T-helper 2 cell treated with Interferon-gamma antibody and Interleukin-4, amounts not matched to agents 100 ng/mL and 5 ng/mL, for 36 hours (primary cell): ENCODE results near the gene FOXP1. TPM values are rescaled to one million over a fixed set of nuclear protein-coding genes. Genes with fewer than 3 reads are reported as not detected.

Source experiments
- intact Hi-C: fragments of 100-400 bp; cut with micrococcal nuclease; formaldehyde crosslinking; loops from one replicate; pipeline ENCODE4 v1.15.1; 2023
- total RNA-seq: library from RNA; stranded (reverse); gene quantifications from 2 replicates; pipeline ENCODE4 v1.2.3, GENCODE V29; 2022

The FOXP1 gene
- total RNA-seq, 1 donor from 2014 or later: 113 TPM

GRCh38 chr3:71407823-71408222 lies 175.7 kb downstream of the FOXP1 start:
- intact Hi-C loops: no loop called here

GRCh38 chr3:71406972-71407810 lies 176.3 kb downstream of the FOXP1 start:
- intact Hi-C loops: no loop called here

DNA sequence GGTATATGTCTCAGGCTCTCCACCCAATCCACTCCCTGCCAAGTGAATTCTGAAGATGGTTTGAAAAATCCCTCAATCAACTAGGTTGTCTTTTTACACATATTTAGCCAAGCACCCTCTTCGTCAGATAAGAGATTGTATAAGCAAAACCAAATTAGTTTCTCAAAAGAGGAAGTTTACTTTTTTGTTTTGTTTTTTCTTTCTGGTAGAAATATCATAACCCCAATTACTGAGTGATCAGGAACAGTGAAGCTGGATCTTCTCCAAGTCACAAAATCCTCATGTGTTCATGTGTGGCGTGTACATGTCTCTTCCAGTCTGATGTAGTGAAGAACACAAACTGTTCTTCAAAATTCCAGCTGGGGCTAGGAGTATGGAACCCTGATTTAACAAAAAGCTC lies 180.6 kb downstream of the FOXP1 start:
- intact Hi-C loops: no loop called here

DNA sequence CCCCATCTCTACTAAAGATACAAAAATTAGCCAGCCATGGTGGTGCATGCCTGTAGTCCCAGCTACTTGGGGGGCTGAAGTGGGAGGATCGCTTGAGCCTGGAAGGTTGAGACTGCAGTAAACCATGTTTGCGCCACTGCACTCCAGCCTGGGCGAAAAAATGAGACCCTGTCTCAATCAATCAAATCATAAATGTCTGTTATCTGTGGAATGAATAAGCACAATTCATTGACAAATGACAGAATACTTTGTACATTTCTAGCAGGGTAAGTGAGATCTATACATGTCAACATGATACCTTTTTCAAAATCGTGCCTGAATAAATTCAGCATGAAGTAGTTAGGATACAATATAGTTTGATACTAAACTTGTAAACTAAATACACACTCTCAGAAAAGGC lies 181.2 kb downstream of the FOXP1 start:
- intact Hi-C loops: no loop called here

- intact Hi-C loops: no loop called here
These were observed 181.8 kb downstream of the FOXP1 start for GRCh38 chr3:71401695-71402231.

- intact Hi-C loops: no loop called here
These were observed 182.5 kb downstream of the FOXP1 start for GRCh38 chr3:71400986-71401451.

DNA sequence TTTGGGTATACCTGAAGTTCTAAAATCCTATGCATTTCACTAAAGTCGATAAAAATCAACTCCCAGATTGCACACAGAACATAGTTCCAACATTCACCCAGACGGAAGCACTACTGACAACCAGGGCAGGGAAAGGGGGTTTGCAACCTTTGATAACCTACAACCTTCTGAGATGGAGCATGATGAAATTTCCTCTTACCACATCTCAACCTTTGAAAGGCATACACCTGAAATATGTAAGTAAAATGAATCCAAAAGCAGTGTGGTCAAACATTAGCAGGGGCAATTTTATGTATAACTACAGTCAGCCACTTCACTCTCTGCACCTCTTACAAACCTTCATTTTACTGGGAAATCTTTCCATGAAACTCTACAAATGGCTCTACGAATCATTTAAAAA lies 184.1 kb downstream of the FOXP1 start:
- intact Hi-C loops: loop anchor here (10.0 kb wide), 1 partner anchor 185 kb away; the partner anchor contains the start of gene FOXP1

GRCh38 chr3:71398157-71398836 lies 185.2 kb downstream of the FOXP1 start:
- intact Hi-C loops: loop anchor here (10.0 kb wide), 1 partner anchor 187 kb away; the partner anchor contains the start of gene FOXP1

DNA sequence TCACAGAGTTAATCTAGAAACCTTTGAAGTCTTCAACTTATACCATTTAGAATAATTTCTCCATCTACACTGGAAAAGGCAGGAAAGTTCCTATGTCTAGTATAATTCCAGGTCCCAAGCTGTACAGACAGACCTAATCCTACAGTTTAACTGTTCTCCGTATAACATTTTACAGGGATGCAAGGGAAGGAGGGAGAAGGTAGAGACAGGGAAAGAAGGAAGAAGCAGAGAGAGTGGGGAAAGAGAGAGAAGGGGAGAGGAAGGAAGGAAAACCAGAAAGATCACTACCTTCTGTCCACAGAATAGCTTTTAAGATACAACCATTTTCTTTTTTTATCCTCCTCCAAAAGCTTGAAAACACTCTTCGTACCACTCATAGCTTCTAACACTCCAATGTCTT lies 185.8 kb downstream of the FOXP1 start:
- intact Hi-C loops: loop anchor here (10.0 kb wide), 1 partner anchor 187 kb away; the partner anchor contains the start of gene FOXP1

DNA sequence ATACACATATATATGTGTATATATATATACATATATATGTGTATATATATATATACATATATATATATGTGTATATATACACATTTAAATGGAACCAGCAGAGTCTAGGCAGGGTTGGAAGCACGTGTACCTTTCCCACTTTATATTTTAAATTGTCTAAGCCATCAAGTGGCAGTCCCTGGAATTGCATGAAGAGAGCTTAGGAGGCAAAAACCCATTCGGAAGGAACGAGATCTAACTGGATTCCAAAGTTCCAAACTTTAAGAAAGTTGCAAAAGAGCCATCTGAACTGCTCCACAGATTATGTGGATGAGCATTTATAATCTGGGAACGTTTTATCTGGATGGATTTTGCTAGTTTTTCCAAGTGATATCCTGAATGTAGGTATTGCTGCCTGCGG lies 186.5 kb downstream of the FOXP1 start:
- intact Hi-C loops: loop anchor here (10.0 kb wide), 1 partner anchor 188 kb away; the partner anchor contains the start of gene FOXP1

- intact Hi-C loops: loop anchor here (10.0 kb wide), 1 partner anchor 189 kb away; the partner anchor contains the start of gene FOXP1
These were observed 187.4 kb downstream of the FOXP1 start for GRCh38 chr3:71395927-71396695.

DNA sequence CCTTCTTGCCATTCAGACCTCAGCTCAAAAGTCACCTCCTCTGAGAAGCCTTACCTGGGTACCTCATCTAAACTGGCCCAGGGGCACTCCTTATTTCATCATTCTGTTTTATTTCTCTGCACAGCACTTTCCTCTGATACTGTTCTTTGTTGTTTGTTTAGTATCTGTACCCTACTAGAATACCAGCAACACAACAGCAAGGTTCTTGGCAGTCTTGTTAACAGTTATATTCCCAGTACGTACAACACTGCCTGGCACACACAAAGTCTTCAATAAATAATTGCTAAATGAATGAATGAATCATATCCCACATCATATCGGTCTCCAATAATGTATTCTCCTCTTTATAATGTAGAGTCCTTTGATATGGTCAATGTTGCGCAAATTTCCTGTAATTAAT lies 188.1 kb downstream of the FOXP1 start:
- intact Hi-C loops: loop anchor here (10.0 kb wide), 1 partner anchor 189 kb away; the partner anchor contains the start of gene FOXP1

DNA sequence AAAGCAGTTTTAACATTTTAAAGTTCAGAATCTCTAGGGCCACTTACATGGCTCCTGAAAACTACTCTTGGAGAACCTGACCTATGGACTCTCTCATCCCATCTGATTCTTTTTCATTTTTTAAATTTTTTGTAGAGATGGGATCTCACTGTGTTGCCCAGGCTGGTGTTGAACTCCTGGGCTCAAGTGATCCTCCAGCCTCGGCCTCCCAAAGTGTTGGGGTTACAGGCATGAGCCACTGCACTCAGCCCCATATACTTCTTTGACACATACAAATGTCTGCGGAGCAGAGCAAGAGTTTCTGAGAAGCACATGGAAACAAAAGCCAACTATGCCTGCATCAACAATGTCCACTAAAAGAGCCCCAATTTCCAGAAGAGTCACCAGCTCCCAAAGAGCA lies 189.8 kb downstream of the FOXP1 start:
- intact Hi-C loops: loop anchor here (2.0 to 10.0 kb wide), 4 partner anchors 89 to 266 kb away; partner anchors contain the start of gene FOXP1

DNA sequence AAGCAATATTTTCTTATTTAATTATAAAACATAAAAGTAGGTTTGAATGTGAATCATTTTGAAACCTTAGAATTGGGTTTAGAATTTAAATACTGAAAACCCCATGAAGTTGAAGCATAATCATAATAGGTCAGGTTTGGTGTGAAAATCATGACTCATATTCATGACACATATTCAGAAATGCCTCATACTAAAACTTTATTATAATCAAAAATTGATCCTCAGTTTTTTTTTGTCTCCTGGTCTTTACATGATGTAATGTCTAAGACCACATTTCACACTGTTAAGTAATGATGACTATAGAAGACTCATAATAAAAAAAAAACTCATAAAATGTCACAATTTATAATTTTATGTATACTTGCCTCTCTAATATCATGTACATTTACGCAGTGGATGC lies 190.4 kb downstream of the FOXP1 start:
- intact Hi-C loops: loop anchor here (2.0 to 10.0 kb wide), 4 partner anchors 88 to 266 kb away; partner anchors contain the start of gene FOXP1

- intact Hi-C loops: loop anchor here (2.0 to 10.0 kb wide), 4 partner anchors 87 to 265 kb away; partner anchors contain the start of gene FOXP1
These were observed 191.3 kb downstream of the FOXP1 start for GRCh38 chr3:71392251-71392650.

- intact Hi-C loops: loop anchor here (2.0 to 10.0 kb wide), 4 partner anchors 31 to 264 kb away; partner anchors contain the start of gene FOXP1
These were observed 192.2 kb downstream of the FOXP1 start for GRCh38 chr3:71391361-71391760.

- intact Hi-C loops: loop anchor here (1.0 to 10.0 kb wide), 5 partner anchors 29 to 263 kb away; partner anchors contain the start of gene FOXP1
These were observed 193.5 kb downstream of the FOXP1 start for GRCh38 chr3:71389911-71390573.

GRCh38 chr3:71389191-71389590 lies 194.3 kb downstream of the FOXP1 start:
- intact Hi-C loops: no loop called here

DNA sequence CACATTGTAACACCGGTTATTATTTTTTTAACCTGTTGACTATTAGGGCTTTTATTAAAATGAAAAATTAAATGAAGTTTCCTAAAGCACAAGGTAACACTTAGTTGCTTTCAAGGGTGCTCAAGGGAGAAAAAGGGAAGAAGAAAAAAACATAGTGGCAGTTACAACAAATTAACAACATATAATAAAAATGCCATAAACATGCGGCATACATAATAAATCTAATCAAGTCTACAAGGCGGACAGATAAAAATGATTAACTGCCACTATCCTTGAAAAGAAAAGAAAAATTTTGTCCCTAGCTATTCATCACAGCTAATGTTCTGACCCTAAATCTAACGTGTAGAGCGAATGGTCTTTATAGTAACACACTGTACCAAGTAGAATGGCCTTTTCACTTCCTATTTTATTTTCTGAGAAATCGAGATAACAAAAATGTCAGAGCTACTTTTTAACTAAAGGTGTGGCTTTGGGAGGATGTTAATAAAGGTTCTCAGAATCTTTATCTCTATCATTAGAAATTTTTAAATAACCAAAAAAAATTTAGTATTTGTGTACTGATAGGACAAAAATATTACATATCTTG lies 194.9 kb downstream of the FOXP1 start:
- intact Hi-C loops: no loop called here

DNA sequence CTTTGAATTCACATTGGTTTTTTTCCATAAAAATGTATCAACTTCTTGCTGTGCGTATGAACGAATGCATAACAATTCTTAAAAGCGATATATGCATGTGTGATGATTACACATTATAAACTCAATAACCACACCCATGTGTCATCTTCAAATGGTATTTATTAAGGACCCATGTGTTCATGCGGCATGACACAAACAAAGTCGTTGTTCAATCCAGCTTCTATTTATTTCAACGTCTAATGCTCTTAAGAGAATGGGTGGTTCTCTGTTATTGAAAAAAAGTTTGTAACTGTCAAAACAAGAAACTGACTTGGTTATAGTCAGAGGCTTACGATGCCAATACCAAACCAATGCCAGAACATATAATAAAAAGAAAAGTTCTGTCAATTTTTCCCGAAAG lies 195.9 kb downstream of the FOXP1 start:
- intact Hi-C loops: no loop called here
